T-helper 1 cell treated with Interleukin-12 subunit alpha and Interleukin-12 subunit beta and Interleukin-4 antibody, amounts not matched to agents 30 μg/mL and 1 μg/mL, for 36 hours (primary cell): ENCODE measurements around the gene POU2F2.

Source experiments
- H3K27ac Mint-ChIP-seq: one replicate; pipeline ENCODE4 v1.8.0; 2021; ENCODE audit warnings: mild to moderate bottlenecking, mixed read lengths
- H3K27me3 Mint-ChIP-seq: one replicate; pipeline ENCODE4 v1.8.0; 2021; ENCODE audit warnings: low read depth, mixed read lengths
- H3K36me3 Mint-ChIP-seq: one replicate; pipeline ENCODE4 v1.8.0; 2021; ENCODE audit warnings: low read depth, mixed read lengths
- H3K4me1 Mint-ChIP-seq: one replicate; pipeline ENCODE4 v1.8.0; 2021; ENCODE audit warnings: low read depth, mixed read lengths
- H3K4me3 Mint-ChIP-seq: one replicate; pipeline ENCODE4 v1.8.0; 2021; ENCODE audit warnings: mild to moderate bottlenecking, moderate library complexity, mixed read lengths
- H3K9me3 Mint-ChIP-seq: one replicate; pipeline ENCODE4 v1.8.0; 2021; ENCODE audit warnings: mixed read lengths

Gene POU2F2

DNA sequence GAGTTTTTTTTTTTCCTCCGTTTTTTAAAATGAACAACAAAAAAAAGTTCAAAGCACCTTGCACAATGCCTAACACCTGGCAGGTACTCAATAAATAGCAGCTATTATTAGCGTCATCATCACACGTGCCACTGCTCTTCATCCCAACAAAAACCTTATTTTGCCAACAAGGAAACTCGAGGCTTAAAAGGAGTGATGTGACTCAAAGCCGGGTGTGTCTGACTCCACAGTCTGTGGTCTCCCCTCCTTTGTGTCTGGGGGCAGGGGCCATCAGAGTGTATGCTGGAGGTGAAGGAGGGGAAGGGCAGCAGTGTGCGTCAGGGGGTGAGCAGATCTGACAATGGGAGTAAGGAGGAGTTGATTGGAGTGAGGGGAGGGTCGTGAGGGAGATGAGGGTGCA, 34.1 kb upstream of the POU2F2 start:
- Mint-ChIP-seq H3K9me3 (no peaks in the 10 kb centered on the region), H3K4me3 (no peak overlapping the region), H3K27ac (no peak overlapping the region), H3K36me3 (no peaks in the 10 kb centered on the region), H3K4me1 (peaks cover 1% of the 10 kb centered on the region), H3K27me3 (peaks cover 8% of the 10 kb centered on the region)

DNA sequence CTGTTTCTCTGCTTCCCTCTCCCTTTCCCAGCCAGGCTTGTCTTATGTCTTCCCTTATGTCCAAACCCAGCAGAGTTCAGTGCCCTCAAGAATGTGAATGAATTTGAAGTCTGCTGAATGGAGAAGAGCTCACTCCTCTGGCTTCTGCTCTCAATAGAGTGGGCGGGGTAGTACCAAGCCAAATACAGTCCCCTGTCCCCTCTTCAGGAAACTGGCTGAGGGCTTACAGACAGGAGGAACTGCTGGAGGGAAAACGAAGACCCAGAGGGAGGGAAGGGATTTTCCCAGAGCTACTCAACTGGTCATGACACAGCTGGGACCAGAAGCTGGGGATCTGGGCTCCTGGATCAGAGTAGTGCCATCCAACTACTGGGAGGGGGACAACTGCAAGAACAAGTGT, 32.9 kb upstream of the POU2F2 start:
- H3K4me1 Mint-ChIP-seq: peaks cover 1% of the 10 kb centered on the region
- no peak overlapping the region for H3K27ac Mint-ChIP-seq
- H3K9me3 Mint-ChIP-seq: no peaks in the 10 kb centered on the region
- H3K4me3 Mint-ChIP-seq: no peak overlapping the region
- no peaks in the 10 kb centered on the region for H3K36me3 Mint-ChIP-seq
- peaks cover 16% of the 10 kb centered on the region for H3K27me3 Mint-ChIP-seq

DNA sequence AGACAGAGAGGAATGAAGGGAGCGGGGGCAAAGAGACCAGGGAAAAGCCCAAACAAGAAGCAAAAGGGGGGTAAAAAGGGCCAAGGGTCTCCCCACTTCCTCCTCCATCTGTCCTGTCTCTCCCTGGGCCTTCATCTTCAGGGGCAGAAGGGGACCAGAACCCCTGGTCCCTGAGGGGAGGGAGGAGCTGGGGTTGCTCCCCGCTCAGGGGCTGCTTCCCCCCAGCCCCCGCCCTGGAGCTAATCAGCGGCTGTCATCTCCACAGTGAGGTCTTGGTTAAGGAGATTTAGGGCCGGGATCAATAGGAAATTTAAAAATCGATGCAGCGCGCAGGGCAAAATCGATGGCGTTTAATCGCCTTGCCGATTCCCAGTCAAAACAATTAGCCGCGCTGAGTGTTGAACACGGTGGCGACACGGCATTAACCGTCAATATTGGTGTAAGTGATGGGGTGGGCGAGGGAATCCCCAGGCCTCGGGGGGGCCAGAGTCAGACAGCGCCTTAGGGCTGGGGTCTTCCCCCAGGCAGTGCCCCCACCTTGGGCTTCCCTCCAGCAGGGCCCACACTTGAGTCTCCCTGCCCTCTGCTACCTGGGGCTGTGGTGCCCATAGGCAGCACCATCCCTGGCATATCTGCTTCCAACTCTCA, 29.5 kb upstream of the POU2F2 start:
- Mint-ChIP-seq H3K36me3 (peaks cover 2% of the 10 kb centered on the region), H3K27ac (no peak overlapping the region), H3K4me1 (peaks cover 1% of the 10 kb centered on the region), H3K9me3 (no peaks in the 10 kb centered on the region), H3K4me3 (no peak overlapping the region), H3K27me3 (peaks cover 16% of the 10 kb centered on the region)

DNA sequence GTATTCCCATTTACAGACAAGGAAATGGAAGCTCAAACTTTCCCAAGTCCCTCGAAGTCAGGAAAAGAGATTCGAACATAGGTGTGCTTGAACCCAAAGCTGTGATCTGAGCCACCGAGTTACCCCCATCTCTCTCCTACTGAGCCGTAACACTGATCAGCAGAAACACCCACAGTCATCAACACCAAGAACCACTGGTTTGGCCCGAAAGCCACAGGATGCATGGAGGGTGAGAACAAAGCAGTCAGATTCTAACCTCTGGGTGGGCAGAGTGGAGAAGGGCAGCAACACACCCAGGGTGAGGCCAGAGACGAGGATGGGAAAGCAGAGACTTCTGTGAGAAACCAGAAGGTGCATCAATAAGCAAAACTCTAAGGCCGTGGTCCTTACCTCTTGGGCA, 27.7 kb upstream of the POU2F2 start:
- peaks cover 2% of the 10 kb centered on the region for H3K36me3 Mint-ChIP-seq
- no peak overlapping the region for H3K27ac Mint-ChIP-seq
- H3K4me3 Mint-ChIP-seq: no peak overlapping the region
- H3K4me1 Mint-ChIP-seq: peaks cover 4% of the 10 kb centered on the region
- H3K27me3 Mint-ChIP-seq: peaks cover 11% of the 10 kb centered on the region
- no peaks in the 10 kb centered on the region for H3K9me3 Mint-ChIP-seq

DNA sequence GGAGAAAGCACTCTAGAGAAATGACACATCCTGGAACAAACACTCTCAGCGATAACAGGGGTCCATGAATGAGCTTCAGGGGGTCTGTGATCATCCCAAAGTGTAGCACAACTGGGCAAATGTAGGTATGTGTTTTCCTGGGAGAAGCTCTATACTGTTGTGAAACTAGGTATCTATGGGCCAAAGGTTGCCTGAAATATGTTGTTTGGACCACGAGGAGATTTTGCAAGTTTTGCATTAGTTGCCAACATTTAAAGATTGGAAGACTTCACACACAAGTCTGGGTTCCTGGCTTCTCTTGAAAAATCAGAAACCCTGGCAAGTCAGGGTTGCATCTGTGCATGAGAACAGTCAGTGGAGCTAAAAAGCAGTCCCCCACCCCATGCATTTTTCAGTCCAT, 26.7 kb upstream of the POU2F2 start:
- peaks cover 12% of the 10 kb centered on the region for H3K4me1 Mint-ChIP-seq
- peaks cover 2% of the 10 kb centered on the region for H3K36me3 Mint-ChIP-seq
- no peak overlapping the region for H3K4me3 Mint-ChIP-seq
- no peak overlapping the region for H3K27ac Mint-ChIP-seq
- no peaks in the 10 kb centered on the region for H3K9me3 Mint-ChIP-seq
- peaks cover 17% of the 10 kb centered on the region for H3K27me3 Mint-ChIP-seq

DNA sequence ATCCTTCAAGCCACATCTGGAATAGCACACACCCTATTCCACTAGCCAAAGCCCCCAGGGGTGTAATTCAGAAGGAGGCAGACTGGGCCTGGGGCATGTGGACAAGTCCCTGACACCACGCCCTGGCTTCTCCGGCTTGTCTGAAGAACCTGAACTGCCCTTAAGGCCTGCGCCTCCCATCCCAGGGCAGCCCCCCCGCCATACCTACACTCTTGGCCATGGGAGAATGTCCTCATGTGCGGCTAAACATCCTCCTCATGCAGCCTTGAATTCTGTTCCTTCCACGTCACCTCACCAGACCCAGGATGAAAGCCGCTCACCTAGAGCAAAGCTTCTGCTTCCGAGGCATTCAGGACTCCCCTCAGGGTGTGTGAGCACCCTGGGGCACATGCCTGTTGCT, 24.3 kb upstream of the POU2F2 start:
- H3K36me3 Mint-ChIP-seq: peaks cover 2% of the 10 kb centered on the region
- no peaks in the 10 kb centered on the region for H3K9me3 Mint-ChIP-seq
- H3K27me3 Mint-ChIP-seq: peaks cover 16% of the 10 kb centered on the region
- H3K4me1 Mint-ChIP-seq: peaks cover 12% of the 10 kb centered on the region
- H3K27ac Mint-ChIP-seq: no peak overlapping the region
- H3K4me3 Mint-ChIP-seq: no peak overlapping the region

DNA sequence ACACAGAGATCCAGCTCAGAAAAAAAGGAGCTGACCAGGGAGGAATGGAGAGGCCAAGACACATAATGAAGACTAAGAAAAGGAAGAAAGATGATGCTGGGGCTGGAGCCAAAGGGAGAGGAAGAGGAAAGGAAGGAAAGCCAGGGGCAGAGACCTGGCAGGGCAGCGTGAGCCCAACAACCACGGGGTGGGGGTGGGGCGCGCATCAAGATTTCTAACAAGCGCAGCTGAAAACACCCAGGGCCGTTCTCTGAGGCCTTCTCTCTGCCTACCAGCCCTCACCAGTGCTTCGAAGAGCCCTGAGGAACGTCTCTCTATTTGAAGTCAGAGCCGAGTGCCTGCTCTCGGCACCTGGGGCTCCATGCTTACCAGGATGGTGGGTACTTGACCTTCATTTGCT, 23.6 kb upstream of the POU2F2 start:
- peaks cover 2% of the 10 kb centered on the region for H3K36me3 Mint-ChIP-seq
- no peaks in the 10 kb centered on the region for H3K9me3 Mint-ChIP-seq
- no peak overlapping the region for H3K4me3 Mint-ChIP-seq
- peaks cover 12% of the 10 kb centered on the region for H3K4me1 Mint-ChIP-seq
- peaks cover 9% of the 10 kb centered on the region for H3K27me3 Mint-ChIP-seq
- peak overlapping the region; percentile 7 for H3K27ac Mint-ChIP-seq

- Mint-ChIP-seq H3K36me3 (peaks cover 2% of the 10 kb centered on the region), H3K4me1 (peaks cover 12% of the 10 kb centered on the region), H3K4me3 (peak overlapping the region; percentile 56), H3K27me3 (peaks cover 6% of the 10 kb centered on the region), H3K27ac (peak overlapping the region; percentile 46), H3K9me3 (no peaks in the 10 kb centered on the region)
Measured at GRCh38 chr19:42154471-42155323, 22.5 kb upstream of the POU2F2 start.

- peak overlapping the region; percentile 56 for H3K4me3 Mint-ChIP-seq
- H3K27ac Mint-ChIP-seq: peak overlapping the region; percentile 46
- H3K4me1 Mint-ChIP-seq: peaks cover 15% of the 10 kb centered on the region
- peaks cover 6% of the 10 kb centered on the region for H3K27me3 Mint-ChIP-seq
- no peaks in the 10 kb centered on the region for H3K9me3 Mint-ChIP-seq
- H3K36me3 Mint-ChIP-seq: peaks cover 2% of the 10 kb centered on the region
Measured at GRCh38 chr19:42153672-42154433, 21.6 kb upstream of the POU2F2 start.

DNA sequence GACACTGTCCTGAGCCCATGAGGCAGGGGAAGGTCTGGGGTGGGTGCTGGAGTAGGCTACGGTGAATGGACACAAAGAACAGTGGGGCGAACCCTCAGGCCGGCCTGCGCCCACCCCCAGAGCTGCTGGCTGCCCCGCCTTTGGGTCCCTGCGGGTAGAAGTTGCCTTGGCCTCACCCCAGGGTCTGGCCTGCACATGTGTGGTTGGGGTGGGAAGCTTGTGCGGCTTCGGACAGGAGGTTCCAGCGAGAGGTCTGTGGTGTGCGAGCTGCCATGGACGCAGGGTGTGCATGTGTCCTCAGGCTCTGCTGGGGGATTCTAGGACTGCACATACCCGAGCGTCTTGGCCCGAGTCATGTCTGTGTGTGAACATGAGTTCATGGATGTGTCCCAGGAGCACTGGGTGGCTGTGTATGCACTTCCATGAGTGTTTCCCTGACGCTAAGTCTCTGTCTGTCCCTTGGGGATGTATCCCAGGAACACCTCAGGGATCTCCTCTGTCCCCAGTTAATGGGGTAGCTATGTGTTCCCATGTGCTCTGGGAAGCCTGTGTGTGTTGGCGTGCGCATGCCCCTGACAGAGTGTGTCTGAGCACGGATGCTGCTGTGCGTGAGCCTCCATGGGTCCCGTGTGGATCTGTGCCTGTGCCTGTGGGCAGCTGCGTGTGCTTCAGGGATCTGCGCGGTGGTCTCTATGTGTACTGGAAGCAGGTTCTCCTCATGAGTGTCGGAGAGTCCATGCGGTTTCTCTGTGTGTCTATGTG, 20.8 kb upstream of the POU2F2 start:
- Mint-ChIP-seq H3K27ac (peak overlapping the region; percentile 6), H3K4me3 (no peak overlapping the region), H3K9me3 (no peaks in the 10 kb centered on the region), H3K36me3 (peaks cover 2% of the 10 kb centered on the region), H3K27me3 (peaks cover 9% of the 10 kb centered on the region), H3K4me1 (peaks cover 17% of the 10 kb centered on the region)

GRCh38 chr19:42151782-42152684, 19.8 kb upstream of the POU2F2 start:
- Mint-ChIP-seq H3K4me1 (peaks cover 17% of the 10 kb centered on the region), H3K4me3 (no peak overlapping the region), H3K27ac (no peak overlapping the region), H3K27me3 (peaks cover 13% of the 10 kb centered on the region), H3K9me3 (no peaks in the 10 kb centered on the region), H3K36me3 (no peaks in the 10 kb centered on the region)

- H3K4me1 Mint-ChIP-seq: peaks cover 17% of the 10 kb centered on the region
- H3K27ac Mint-ChIP-seq: no peak overlapping the region
- H3K36me3 Mint-ChIP-seq: no peaks in the 10 kb centered on the region
- H3K27me3 Mint-ChIP-seq: peaks cover 16% of the 10 kb centered on the region
- no peaks in the 10 kb centered on the region for H3K9me3 Mint-ChIP-seq
- H3K4me3 Mint-ChIP-seq: no peak overlapping the region
Measured at GRCh38 chr19:42150911-42151361, 18.7 kb upstream of the POU2F2 start.

- peaks cover 17% of the 10 kb centered on the region for H3K27me3 Mint-ChIP-seq
- H3K9me3 Mint-ChIP-seq: no peaks in the 10 kb centered on the region
- no peak overlapping the region for H3K27ac Mint-ChIP-seq
- H3K4me3 Mint-ChIP-seq: no peak overlapping the region
- H3K4me1 Mint-ChIP-seq: peaks cover 17% of the 10 kb centered on the region
- no peaks in the 10 kb centered on the region for H3K36me3 Mint-ChIP-seq
Measured at GRCh38 chr19:42150364-42150763, 18.1 kb upstream of the POU2F2 start.
